ENCODE results near the gene NARF.
"Not testable (repeated sequence)": the region's sequence is repeated elsewhere in the genome, so short reads cannot be mapped to it uniquely, and the experiment has no call there.

Gene NARF

DNA sequence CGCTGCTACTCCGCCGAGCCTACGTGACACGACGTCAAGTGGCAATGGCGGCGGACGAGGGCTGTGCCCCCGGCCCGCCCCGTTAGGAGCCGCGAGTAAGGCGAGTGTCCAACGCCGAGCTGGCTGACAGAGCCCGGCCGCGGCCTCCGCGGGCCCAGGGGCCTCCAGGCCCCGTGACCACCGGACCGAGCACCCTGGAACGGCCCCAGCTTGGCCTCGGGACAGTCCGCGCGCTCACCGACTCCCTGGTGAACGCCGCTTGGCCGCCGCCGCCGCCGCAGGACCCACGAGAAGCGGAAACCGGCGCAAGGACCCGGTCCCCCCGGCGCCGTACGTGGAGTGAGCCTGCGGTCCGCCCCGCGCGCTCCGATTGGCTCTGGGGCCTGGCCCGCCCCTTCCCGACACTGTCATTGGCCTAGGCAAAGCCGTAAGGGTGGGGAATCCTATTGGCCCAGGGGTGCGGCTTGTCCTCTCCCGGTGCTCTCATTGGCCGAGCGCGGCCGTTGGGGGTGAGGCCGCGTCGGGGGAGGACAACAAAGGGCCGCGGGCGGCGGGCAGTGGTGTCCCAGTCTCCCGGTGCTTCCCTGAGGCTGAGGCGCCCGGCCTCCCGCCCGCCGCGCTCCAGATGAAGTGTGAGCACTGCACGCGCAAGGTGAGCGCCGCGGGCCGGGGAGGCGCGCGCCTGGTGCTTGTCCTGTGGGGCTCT lies at the start of gene NARF:
NARF (plus strand) TSS at position 563 of the 706 bp plus-strand sequence; CDS start at position 626, 63 bp downstream.
- H3K9ac ChIP-seq (ENCODE audit: low read depth in 1 of 2, low read length in 2 of 2) = peak within 1 kb of the TSS; percentile 97 to 98
- H3K36me3 ChIP-seq (ENCODE audit: control insufficient read depth in 2 of 2, insufficient read depth in 2 of 2, low read length in 2 of 2) = peaks cover 3 to 19% of the 10 kb centered on the region in 2 donors
- peak within 1 kb of the TSS; percentile 77 to 89 for H3K4me3 ChIP-seq (ENCODE audit: low read length in 2 of 2)
- H3K27me3 ChIP-seq (ENCODE audit: control insufficient read depth in 2 of 2, insufficient read depth in 2 of 2, low read length in 2 of 2) = no peaks in the 10 kb centered on the region
- peaks cover 19% of the 10 kb centered on the region in 2 donors for H3K4me1 ChIP-seq (ENCODE audit: control insufficient read depth in 2 of 2, insufficient read depth in 2 of 2, low read length in 2 of 2)
- peak within 1 kb of the TSS; percentile 100 for H3K27ac ChIP-seq (ENCODE audit: low read depth in 2 of 2, low read length in 2 of 2)
- H3K9me3 ChIP-seq (ENCODE audit: control insufficient read depth in 2 of 2, low read length in 2 of 2) = no peaks in the 10 kb centered on the region

DNA sequence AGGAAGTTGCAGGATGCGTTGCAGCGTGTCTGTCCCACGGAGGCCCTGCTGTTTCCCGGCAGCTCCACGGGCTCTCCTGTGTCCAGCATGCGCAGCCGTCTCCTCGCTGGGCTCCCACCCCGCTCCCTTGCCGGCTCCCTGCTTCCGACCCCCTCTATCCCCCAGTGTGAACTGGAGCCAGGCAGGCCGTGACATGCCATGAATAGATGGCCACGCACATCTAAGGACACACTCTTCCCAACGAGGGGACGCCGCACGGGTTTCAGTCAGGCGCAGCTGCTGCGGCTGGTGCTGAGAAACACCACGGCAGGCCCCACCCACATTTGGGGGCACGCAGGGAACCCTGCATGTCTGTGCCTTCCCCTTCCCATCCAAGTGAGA lies 49.6 kb upstream of the NARF start:
- Histone ChIP-seq H3K4me3 (ENCODE audit: low read length in 2 of 2) (no peak overlapping the region), H3K27me3 (ENCODE audit: control insufficient read depth in 2 of 2, insufficient read depth in 2 of 2, low read length in 2 of 2) (no peaks in the 10 kb centered on the region), H3K4me1 (ENCODE audit: control insufficient read depth in 2 of 2, insufficient read depth in 2 of 2, low read length in 2 of 2) (no peaks in the 10 kb centered on the region), H3K27ac (ENCODE audit: low read depth in 2 of 2, low read length in 2 of 2) (no peak overlapping the region), H3K36me3 (ENCODE audit: control insufficient read depth in 2 of 2, insufficient read depth in 2 of 2, low read length in 2 of 2) (peaks cover 3 to 7% of the 10 kb centered on the region in 2 donors), H3K9me3 (ENCODE audit: control insufficient read depth in 2 of 2, low read length in 2 of 2) (no peaks in the 10 kb centered on the region), H3K9ac (ENCODE audit: low read depth in 1 of 2, low read length in 2 of 2) (no peak overlapping the region)

DNA sequence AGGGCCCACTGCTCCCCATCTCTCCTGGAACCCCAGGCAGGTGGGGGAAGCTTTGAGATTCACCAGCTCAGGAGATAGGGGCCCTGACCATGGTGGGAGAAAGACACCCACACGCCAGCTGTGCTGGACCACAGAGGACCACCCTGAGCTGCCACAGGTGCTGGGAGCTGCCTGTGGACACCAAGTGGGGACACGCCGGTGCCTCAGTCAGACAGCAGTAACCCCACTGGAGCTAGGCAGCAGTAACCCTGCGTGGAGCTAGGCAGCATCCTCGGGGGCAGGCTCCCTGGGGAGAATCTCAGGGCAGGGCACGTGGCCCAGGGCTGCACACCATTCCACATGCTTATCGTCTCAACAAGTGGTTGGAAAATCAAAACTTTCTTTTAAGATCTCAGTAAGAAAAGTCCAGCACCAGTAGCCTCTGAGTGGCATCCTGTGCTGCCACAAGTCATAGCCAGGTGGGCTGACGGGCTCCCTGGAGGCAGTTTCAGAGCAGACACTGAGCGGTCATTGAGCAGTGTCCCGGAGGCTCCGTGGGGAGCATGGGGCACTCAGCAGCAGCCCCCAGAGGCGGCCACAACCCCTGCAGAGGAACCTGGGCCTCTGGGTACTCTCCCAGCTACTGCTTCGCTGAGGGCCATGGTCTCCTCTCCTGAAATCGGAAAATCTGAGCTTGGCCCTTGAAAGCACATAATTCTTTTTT lies 48.4 kb upstream of the NARF start:
- Histone ChIP-seq H3K9ac (ENCODE audit: low read depth in 1 of 2, low read length in 2 of 2) (no peak overlapping the region), H3K9me3 (ENCODE audit: control insufficient read depth in 2 of 2, low read length in 2 of 2) (no peaks in the 10 kb centered on the region), H3K27me3 (ENCODE audit: control insufficient read depth in 2 of 2, insufficient read depth in 2 of 2, low read length in 2 of 2) (no peaks in the 10 kb centered on the region), H3K27ac (ENCODE audit: low read depth in 2 of 2, low read length in 2 of 2) (no peak overlapping the region), H3K4me3 (ENCODE audit: low read length in 2 of 2) (no peak overlapping the region), H3K36me3 (ENCODE audit: control insufficient read depth in 2 of 2, insufficient read depth in 2 of 2, low read length in 2 of 2) (peaks cover 0 to 3% of the 10 kb centered on the region in 2 donors), H3K4me1 (ENCODE audit: control insufficient read depth in 2 of 2, insufficient read depth in 2 of 2, low read length in 2 of 2) (no peaks in the 10 kb centered on the region)

DNA sequence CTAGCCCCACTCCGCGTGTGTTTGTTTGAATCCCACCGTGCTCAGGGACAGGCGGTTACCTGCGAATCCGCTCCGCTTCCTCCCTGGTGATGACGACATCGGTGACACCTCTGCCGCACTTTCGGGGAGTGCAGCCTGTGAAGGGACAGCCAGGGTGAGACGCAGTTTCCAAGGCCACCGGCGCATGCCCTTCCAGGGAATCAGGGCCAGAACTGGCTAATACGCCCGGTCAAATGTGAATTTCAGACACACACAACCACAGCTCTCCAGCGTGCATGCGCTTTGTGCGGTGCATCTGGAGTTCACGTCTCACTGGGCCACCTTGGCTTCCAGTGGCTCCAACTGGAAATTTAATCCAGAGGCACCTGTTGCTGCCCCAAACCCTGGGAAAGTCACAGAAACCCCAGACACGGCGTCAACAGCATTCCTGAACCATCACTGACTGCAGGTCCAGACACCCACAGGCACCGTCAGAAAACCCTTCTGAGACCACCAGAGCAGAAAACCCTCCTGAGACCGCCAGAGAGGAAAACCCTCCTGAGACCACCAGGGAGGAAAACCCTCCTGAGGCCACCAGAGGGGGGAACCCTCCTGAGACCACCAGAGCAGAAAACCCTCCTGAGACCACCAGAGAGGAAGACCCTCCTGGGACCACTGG lies 47.0 kb upstream of the NARF start:
- Histone ChIP-seq H3K27ac (ENCODE audit: low read depth in 2 of 2, low read length in 2 of 2) (no peak overlapping the region), H3K9ac (ENCODE audit: low read depth in 1 of 2, low read length in 2 of 2) (no peak overlapping the region), H3K36me3 (ENCODE audit: control insufficient read depth in 2 of 2, insufficient read depth in 2 of 2, low read length in 2 of 2) (peaks cover 0 to 3% of the 10 kb centered on the region in 2 donors), H3K4me3 (ENCODE audit: low read length in 2 of 2) (no peak overlapping the region), H3K9me3 (ENCODE audit: control insufficient read depth in 2 of 2, low read length in 2 of 2) (no peaks in the 10 kb centered on the region), H3K4me1 (ENCODE audit: control insufficient read depth in 2 of 2, insufficient read depth in 2 of 2, low read length in 2 of 2) (no peaks in the 10 kb centered on the region), H3K27me3 (ENCODE audit: control insufficient read depth in 2 of 2, insufficient read depth in 2 of 2, low read length in 2 of 2) (no peaks in the 10 kb centered on the region)

DNA sequence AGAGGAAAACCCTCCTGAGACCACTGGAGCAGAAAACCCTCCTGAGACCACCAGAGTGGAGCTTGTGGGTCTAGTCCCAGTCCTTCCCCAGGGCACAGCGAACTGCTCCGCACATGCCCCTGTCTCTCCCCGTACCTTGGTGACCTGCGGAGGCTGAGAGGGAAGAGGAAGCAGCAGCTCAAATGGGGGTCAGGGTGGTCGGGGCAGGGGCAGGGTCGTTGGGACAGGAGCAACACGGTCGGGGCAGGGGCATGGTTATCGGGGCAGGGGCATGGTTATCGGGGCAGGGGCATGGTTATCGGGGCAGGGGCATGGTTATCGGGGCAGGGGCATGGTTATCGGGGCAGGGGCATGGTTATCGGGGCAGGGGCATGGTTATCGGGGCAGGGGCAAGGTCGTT lies 46.5 kb upstream of the NARF start:
- H3K27me3 ChIP-seq (ENCODE audit: control insufficient read depth in 2 of 2, insufficient read depth in 2 of 2, low read length in 2 of 2); H3K9ac ChIP-seq (ENCODE audit: low read depth in 1 of 2, low read length in 2 of 2); H3K9me3 ChIP-seq (ENCODE audit: control insufficient read depth in 2 of 2, low read length in 2 of 2); H3K4me3 ChIP-seq (ENCODE audit: low read length in 2 of 2); H3K36me3 ChIP-seq (ENCODE audit: control insufficient read depth in 2 of 2, insufficient read depth in 2 of 2, low read length in 2 of 2); H3K27ac ChIP-seq (ENCODE audit: low read depth in 2 of 2, low read length in 2 of 2); H3K4me1 ChIP-seq (ENCODE audit: control insufficient read depth in 2 of 2, insufficient read depth in 2 of 2, low read length in 2 of 2): not testable (repeated sequence)

DNA sequence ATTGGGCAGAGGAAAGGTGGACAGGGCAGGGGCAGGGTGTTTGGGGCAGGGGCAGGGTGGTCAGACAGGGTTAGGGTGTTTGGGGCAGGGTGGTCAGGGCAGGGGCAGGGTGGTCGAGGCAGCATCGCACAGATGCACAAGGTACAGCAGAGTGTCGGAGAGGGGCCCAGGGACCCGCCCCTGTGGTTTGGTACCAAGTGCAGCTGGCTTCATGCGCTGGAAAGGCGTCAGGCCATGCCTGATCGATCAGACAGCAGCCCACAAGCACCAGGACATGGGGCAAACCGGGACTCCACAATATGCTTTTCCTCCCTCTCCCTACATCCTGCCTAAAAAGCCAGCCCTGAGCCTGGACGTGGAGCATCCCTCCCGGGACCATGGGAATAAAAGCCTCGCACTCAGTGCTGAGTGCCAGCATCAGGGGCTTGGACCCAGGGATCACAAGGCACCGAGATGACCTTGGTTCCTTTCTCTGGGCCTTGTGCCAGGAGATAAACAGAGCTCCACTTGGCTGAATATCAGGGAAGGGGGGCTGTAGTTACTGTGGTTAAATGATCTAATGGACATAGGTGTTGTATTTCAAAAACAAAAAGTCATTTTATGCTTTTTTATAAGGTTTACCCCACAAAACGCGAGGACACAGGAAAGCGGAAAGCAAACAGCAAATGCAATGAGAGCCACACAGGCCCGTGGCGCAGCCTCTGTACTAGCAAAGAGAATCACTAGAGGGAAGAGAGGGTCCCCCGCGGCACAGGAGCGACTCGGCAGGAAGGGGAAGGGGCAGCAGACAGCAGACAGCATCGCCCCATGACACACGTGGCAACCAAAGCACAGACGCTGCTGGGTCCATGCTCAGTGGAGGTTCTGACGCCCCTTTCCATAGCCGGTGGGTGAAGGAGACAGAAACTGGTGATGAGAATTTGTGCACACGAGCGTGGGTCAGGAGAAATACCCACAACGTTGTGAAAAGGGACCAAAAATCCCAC lies 45.7 kb upstream of the NARF start:
- H3K36me3 ChIP-seq (ENCODE audit: control insufficient read depth in 2 of 2, insufficient read depth in 2 of 2, low read length in 2 of 2) = peaks cover 0 to 3% of the 10 kb centered on the region in 2 donors
- no peaks in the 10 kb centered on the region for H3K9me3 ChIP-seq (ENCODE audit: control insufficient read depth in 2 of 2, low read length in 2 of 2)
- no peaks in the 10 kb centered on the region for H3K27me3 ChIP-seq (ENCODE audit: control insufficient read depth in 2 of 2, insufficient read depth in 2 of 2, low read length in 2 of 2)
- H3K4me3 ChIP-seq (ENCODE audit: low read length in 2 of 2) = no peak overlapping the region
- no peak overlapping the region for H3K9ac ChIP-seq (ENCODE audit: low read depth in 1 of 2, low read length in 2 of 2)
- no peak overlapping the region for H3K27ac ChIP-seq (ENCODE audit: low read depth in 2 of 2, low read length in 2 of 2)
- H3K4me1 ChIP-seq (ENCODE audit: control insufficient read depth in 2 of 2, insufficient read depth in 2 of 2, low read length in 2 of 2) = peaks cover 1 to 3% of the 10 kb centered on the region in 2 donors

DNA sequence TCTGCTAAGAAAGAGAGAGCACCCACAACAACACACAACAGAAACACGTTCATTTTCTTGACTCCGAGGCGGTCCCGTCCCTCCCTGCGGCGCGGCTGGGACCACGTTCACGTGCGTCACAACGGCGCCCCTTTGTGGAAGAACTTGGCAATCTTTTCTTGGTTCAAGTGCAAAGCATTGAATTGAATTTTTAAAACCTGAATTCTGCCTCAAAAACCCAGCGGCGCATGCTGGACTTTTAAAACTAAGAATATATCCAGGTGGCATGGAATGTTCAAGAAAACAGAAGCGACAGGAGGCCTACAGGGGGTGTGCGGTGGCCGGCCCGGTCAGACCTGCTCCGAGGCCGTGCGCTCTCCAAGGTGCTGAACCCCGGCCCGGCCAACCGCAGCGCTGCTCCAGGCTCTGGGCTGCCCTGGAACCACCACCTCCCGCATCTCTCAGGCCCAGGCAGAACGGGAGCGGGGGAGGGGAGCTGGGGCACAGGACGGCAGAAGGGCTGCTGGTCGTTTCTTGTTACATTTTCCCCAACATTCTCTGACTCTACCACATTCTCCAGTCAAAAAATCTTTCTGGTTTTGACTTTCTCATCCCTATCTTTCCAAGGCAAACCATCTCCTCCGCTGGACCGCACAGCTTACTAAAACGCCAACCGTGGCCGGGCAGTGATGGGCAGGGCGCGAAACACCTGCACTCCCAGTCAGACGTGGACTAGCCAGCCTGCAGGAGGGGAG lies 43.8 kb upstream of the NARF start:
- H3K27me3 ChIP-seq (ENCODE audit: control insufficient read depth in 2 of 2, insufficient read depth in 2 of 2, low read length in 2 of 2) = no peaks in the 10 kb centered on the region
- H3K27ac ChIP-seq (ENCODE audit: low read depth in 2 of 2, low read length in 2 of 2) = no peak overlapping the region
- peaks cover 0 to 3% of the 10 kb centered on the region in 2 donors for H3K36me3 ChIP-seq (ENCODE audit: control insufficient read depth in 2 of 2, insufficient read depth in 2 of 2, low read length in 2 of 2)
- H3K4me3 ChIP-seq (ENCODE audit: low read length in 2 of 2) = peak overlapping the region in 1 of 2 donors; percentile 13
- H3K9me3 ChIP-seq (ENCODE audit: control insufficient read depth in 2 of 2, low read length in 2 of 2) = no peaks in the 10 kb centered on the region
- no peak overlapping the region for H3K9ac ChIP-seq (ENCODE audit: low read depth in 1 of 2, low read length in 2 of 2)
- H3K4me1 ChIP-seq (ENCODE audit: control insufficient read depth in 2 of 2, insufficient read depth in 2 of 2, low read length in 2 of 2) = peaks cover 4 to 7% of the 10 kb centered on the region in 2 donors

DNA sequence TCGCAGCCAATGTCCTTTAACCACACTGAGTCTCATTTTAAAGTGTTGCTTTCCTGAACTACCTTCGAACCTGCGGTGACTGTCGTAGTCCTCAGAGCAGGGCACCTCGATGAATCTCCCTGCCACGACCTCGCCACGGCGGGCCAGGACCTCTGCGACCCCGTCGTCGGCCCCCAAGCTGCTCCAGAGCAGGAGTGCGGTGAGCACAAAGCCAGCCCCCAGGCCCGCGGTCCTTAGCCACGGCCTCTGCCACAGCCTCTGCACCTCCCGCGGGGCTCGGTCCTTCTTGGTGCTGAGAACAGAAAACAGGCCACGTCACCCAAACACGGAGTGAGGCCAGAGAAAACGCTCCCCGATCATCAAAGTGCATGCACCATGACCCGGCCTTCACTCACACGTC lies 43.2 kb upstream of the NARF start:
- H3K9me3 ChIP-seq (ENCODE audit: control insufficient read depth in 2 of 2, low read length in 2 of 2) = no peaks in the 10 kb centered on the region
- no peak overlapping the region for H3K9ac ChIP-seq (ENCODE audit: low read depth in 1 of 2, low read length in 2 of 2)
- H3K36me3 ChIP-seq (ENCODE audit: control insufficient read depth in 2 of 2, insufficient read depth in 2 of 2, low read length in 2 of 2) = peaks cover 0 to 7% of the 10 kb centered on the region in 2 donors
- peaks cover 4 to 8% of the 10 kb centered on the region in 2 donors for H3K4me1 ChIP-seq (ENCODE audit: control insufficient read depth in 2 of 2, insufficient read depth in 2 of 2, low read length in 2 of 2)
- no peak overlapping the region for H3K4me3 ChIP-seq (ENCODE audit: low read length in 2 of 2)
- no peaks in the 10 kb centered on the region for H3K27me3 ChIP-seq (ENCODE audit: control insufficient read depth in 2 of 2, insufficient read depth in 2 of 2, low read length in 2 of 2)
- H3K27ac ChIP-seq (ENCODE audit: low read depth in 2 of 2, low read length in 2 of 2) = no peak overlapping the region

DNA sequence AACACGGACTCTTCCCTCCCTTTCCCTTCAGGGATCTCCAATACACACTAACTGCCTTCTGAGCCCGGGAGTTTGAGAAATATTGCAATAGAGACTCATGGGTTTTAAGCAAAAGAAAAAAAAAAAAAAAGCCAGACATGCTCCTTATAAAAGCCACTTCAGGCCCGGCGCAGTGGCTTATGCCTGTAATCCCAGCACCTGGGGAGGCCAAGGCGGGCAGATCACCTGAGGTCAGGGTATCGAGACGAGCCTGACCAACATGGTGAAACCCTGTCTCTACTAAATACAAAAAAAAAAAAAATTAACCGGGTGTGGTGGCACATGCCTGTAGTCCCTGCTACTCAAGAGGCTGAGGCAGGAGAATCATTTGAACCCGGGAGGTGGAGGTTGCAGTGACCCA lies 42.8 kb upstream of the NARF start:
- Histone ChIP-seq H3K4me3 (ENCODE audit: low read length in 2 of 2) (no peak overlapping the region), H3K9me3 (ENCODE audit: control insufficient read depth in 2 of 2, low read length in 2 of 2) (no peaks in the 10 kb centered on the region), H3K4me1 (ENCODE audit: control insufficient read depth in 2 of 2, insufficient read depth in 2 of 2, low read length in 2 of 2) (peaks cover 4 to 8% of the 10 kb centered on the region in 2 donors), H3K27me3 (ENCODE audit: control insufficient read depth in 2 of 2, insufficient read depth in 2 of 2, low read length in 2 of 2) (no peaks in the 10 kb centered on the region), H3K9ac (ENCODE audit: low read depth in 1 of 2, low read length in 2 of 2) (no peak overlapping the region), H3K27ac (ENCODE audit: low read depth in 2 of 2, low read length in 2 of 2) (no peak overlapping the region), H3K36me3 (ENCODE audit: control insufficient read depth in 2 of 2, insufficient read depth in 2 of 2, low read length in 2 of 2) (peaks cover 0 to 7% of the 10 kb centered on the region in 2 donors)

Measured in mucosa of rectum (tissue), 2 donors.